ENCODE data around the gene USP7.
"Not testable (repeated sequence)": the region's sequence is repeated elsewhere in the genome, so short reads cannot be mapped to it uniquely, and the experiment has no call there.

The USP7 gene

DNA sequence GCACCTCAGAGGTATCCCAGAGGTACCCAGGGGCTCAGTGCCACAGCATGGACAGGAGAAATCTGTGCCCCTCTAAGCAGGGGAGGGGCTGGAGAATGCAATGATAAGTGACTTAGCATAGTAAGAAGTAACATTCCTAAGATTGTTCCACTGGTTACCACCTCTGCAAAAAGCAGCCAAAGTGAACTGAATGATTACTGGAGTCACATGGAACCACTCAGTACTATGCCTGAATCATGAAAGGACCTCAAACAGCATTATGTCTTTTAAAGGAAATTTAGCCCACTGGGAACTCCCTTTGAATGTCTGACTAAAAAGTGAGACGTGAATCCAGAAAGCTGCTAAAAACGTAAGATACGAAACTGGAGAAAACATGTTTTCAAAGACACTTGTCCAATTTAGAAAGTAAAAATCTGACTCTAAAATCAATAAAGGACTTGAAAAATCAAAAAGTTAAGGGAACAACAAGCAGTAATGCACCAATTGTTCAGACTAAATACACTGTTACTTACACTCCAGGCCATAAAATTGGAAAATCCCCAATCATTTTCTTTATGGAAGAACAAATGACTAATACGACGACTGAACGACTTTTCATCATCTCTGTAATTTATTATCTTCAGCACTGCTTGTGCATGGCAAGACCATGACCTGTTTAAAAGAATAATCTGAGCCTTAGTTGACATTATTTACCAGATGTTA, 42.9 kb downstream of the USP7 start:
- no peak for DNase-seq

DNA sequence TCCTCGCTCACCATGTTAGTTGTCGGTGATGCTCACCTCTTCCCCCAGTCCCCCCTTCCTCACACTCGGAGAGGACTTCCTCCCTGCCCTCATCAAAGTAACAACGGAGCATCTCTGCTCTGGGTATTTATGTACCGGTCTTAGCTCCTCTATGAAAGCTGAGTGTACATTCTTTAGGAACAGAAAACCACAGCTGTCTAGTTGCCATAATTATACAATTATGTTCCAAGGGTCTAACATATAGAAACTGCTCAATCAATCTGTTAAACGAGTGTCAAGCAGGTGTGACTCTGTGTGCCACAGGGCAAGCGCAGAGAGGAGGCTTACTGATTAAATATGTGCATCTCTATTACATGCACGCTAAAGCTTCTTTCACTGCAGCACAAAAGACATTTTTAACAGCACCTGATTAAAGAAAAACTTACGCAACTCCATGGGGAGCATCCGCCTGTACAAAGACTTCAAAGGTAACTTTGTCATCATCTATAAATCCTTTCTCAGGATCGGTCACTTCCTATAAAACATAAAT, 43.7 kb downstream of the USP7 start:
- no peak for DNase-seq

DNA sequence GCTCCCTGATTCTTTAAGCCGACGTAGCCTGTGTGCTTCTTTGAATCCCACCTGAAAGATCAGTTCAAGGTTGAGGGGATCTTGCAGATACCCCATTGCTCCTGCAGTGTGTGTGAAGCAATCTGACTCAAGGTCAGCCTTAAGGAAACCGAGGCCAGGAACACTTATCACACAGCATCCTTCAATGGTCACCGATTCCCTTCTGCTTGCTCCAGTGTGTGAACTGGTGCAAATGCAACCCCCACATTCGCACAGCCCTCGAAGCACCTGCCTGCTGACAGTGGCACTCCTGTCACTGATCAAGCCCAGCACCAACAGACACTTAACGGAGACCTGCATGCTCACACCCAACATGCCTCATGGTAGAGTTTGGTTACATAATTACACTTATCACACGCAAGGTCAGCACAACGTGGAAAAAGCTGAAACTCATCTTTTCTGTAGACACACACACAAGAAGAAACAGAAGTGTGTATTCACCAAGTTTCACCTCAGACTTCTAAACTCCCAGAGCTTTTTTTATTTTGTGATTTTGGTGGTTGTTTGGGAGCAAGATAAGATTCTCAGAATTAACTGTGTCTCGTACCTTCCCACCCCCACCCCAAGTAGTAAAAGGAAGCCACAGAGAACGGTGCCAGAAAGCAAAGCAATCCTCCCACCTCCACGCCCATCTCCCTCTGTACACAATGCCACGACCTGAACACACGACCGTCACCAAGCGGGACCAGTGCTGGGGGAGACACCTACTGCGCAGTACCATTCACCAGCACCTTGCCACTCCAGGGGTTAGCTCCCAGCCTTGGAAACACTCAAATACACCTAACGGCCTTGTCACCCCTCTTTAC, 44.4 kb downstream of the USP7 start:
- no peak for DNase-seq

- DNase-seq = not testable (repeated sequence)
Observed at GRCh38 chr16:8917336-8917735, 46.4 kb downstream of the USP7 start.

- no peak for DNase-seq
Observed at GRCh38 chr16:8916541-8917225, 47.0 kb downstream of the USP7 start.

DNA sequence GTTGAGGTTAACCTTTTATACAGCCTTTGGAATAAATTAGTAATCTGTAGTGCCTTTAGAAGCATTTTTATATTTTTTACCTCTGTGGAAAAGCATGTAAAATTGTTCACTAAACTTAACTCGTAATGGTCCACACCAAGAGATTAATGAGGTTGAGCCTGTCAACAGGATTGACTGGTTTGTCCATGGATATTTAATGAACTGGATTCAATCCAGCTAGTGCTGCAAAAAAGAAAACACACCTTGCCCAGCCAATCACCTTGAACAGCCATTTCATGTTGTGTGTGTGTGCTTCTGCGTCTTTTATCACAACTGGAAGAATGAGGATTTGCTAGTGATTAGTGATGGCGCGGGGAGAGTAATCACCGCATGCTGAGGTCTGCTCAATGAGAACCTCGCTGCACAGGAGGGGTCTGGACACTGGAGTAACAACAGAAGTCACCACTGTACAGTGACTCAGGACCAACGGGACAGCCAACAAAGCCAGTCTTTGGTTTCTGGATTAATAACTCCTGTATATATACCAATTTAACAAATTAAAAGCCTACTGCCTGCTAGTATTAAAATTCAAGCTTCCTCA, 47.9 kb downstream of the USP7 start:
- no peak for DNase-seq

GRCh38 chr16:8914098-8914497, 49.6 kb downstream of the USP7 start:
- no peak for DNase-seq

GRCh38 chr16:8912793-8913192, 50.9 kb downstream of the USP7 start:
- DNase-seq = no peak

DNA sequence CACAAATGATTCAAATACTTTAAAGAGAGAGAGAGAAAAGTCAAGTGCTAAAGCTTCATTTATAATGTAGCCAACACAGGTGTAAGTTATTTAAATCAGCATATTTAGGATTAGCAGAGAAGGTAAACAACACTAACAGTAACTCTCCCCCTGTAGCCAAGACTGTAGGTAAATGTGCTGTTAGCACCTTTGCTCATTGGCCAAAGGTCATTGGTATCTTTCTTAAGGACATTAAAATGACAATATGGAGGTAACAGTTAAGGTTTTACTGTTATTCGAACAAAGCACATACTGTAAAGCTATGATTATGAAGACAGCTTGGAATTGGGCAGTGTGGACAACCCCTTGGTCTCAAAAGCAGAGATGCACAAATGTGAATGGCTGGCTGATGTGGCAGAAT, 52.9 kb downstream of the USP7 start:
- DNase-seq = no peak

DNA sequence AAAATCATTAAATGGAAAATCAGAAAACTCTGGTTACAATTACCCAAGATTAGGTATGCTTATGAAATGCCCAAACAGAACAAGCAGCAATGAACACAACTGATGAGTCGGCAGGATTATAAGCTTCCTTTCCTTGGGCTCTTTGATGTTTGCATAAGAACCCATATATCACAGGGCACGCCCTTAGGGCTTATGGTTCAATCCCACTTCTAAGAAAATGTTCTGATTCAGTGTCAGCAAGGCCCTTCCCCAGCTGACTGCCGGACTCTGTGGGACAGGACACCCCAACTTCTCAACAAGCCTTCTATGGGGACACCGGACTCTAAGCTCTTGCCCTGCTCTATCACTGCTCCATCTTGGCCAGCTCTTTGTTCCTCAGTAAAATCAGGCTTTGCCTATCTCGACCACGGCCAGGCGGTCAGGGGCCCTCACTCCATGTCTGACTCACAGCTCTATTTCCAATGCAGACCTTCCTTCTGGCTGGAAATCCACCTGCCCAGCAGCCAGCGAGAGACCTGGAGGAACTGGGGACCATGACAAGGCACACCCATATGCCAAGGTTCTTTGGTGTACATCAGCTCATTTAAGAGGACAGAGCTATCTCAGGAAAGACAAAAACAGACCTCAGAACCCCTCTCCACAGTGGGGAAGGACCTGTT, 54.8 kb downstream of the USP7 start:
- DNase-seq = no peak

GRCh38 chr16:8907096-8907495, 56.6 kb downstream of the USP7 start:
- no peak for DNase-seq

- no peak for DNase-seq
Observed at GRCh38 chr16:8905795-8906591, 57.7 kb downstream of the USP7 start.

- no peak for DNase-seq
Observed at GRCh38 chr16:8905168-8905762, 58.4 kb downstream of the USP7 start.

- no peak for DNase-seq
Observed at GRCh38 chr16:8904018-8904430, 59.7 kb downstream of the USP7 start.

DNA sequence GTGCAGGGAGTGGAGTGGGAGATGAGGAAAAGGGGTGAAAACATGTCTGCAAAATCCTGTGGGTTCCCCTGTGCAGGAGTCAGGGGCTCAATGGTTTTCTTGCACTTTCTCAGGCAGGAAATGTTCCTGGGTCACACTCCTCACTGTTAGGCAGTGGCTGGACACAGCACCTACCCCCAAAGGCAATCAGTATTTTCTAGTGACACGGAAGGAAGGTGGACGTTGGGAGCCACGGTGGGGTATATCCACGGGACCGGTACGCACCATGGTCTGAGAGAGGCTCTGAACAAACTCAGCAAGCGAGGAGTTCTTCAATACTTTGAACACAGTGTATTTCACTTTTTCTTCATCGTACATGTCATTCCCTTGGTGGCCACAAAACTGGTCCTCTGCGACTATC, 60.7 kb downstream of the USP7 start:
- no peak for DNase-seq

DNA sequence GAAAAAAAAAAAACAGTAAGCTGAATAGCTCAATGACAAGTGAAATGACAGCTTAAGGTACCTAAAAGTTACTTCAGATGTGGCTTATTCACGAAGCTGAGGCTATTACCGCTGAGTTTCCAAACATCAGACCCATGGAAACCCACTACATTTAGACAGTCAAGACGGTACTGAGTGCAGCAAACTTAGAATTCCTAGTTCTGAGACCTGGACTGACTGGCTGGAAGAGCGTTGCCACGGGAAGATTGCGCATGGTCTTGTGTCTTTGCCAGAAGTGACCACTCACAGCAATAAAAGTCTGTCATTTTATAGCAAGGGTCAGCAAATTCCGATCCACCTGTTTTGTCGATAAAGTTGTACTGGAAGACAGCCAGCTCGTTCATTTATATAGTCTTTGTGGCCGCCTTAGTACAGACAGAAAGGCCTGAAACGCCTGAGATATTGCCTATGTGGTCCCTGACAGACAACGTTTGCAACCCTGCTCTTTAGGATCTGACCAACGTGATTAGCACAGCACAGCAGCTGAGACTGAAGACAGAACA, 62.3 kb downstream of the USP7 start:
- no peak for DNase-seq

DNA sequence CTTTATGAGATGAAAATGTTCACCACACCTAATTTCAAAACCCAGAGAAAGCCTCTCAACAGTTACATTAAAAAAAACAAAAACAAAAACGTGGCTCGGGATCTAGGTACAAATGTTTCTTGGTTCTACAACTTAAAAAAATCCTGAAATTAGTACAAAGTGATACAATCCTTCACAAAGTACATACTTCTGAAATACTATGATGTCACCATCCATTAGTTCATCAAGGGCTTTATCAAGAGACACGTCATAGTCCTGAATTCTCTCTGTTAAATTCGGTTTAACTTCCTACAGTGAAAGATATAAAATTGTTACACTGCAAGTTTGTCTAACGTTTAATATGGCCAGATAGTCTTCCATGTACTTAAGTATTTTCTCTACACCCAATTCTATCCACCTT, 63.4 kb downstream of the USP7 start:
- DNase-seq = no peak

DNA sequence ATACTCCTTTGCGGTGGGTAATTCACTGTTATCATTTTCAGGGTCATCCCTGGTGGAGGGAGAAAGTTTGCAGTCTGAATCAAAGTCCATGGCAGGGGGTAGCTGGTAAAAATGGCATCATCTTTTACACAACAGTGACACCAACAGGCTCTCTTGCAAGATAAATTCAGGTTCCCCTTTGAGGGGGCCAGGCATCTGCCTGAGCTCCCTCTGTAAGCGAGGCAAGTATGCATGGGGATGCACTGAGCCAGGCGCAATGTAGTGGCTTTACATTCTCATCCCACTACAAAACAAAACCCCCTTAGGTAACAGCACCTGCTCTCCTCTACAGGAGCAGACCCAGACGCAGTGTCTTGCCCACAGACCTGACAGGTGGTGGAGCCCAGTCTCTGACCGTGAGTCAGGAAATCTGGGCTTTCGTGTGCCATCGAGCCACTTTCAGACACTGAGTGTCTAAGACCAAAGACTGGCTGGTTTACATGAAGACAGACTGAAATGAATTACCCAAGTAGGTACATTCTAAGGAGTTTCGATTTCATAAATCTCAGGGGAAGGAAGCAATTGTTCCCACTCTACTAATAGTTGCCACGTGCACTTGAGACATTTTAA, 63.9 kb downstream of the USP7 start:
- no peak for DNase-seq

- DNase-seq = no peak
Observed at GRCh38 chr16:8898660-8899318, 64.9 kb downstream of the USP7 start.

DNA sequence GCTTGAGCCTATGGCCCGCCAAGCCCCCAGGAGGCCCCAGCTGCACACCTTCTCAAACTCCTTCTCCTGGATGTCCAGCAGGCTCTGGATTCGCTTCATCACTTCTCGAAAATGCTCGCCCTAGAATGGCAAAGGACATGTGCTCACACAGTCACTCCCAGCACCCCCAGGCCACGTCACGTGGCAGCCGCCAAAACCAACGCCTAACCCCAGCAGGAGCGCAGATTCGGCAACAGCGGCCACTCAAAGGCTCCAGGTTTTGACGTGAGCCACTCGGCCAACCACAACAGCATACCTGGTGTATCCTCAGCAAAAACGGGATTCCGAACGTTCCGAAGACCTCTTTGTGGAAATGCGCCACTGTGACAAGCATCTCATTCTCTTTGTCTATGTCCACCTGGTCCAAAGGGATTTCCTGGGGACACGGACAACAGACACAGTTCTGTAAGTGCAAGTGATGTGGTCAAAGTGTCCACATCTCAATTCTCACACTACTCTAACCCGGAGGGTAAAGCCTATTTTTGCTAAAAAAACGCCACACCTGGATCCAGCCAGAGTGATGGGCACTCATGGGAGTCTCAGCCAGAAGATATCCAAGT, 68.9 kb downstream of the USP7 start:
- DNase-seq = no peak

Measured in NCI-H1105 treated with DMSO at 0.1 percent for 48 hours (cell line).